HG03354 (cell line): ENCODE results near the gene NTM.

ENCODE experiments used
- ATAC-seq: cut with Tn5 transposase; IDR thresholded peaks from one replicate; pipeline ENCODE4 v1.9.1; 2021; ENCODE audit warnings: mild to moderate bottlenecking; ENCODE audit not compliant: unreplicated experiment, poor library complexity, severe bottlenecking

Gene NTM

GRCh38 chr11:131943295-131943694 is 572.9 kb downstream of the NTM start:
- ATAC-seq = no peak

- no peak for ATAC-seq
Measured at GRCh38 chr11:131944736-131945135, 574.3 kb downstream of the NTM start.

GRCh38 chr11:131945706-131946105 is 575.3 kb downstream of the NTM start:
- no peak for ATAC-seq

- ATAC-seq = no peak
Measured at GRCh38 chr11:131947511-131947910, 577.1 kb downstream of the NTM start.

- no peak for ATAC-seq
Measured at GRCh38 chr11:131951121-131951520, 580.7 kb downstream of the NTM start.

GRCh38 chr11:131954146-131954545 is 583.7 kb downstream of the NTM start:
- no peak for ATAC-seq

GRCh38 chr11:131955904-131956303 is 585.5 kb downstream of the NTM start:
- no peak for ATAC-seq

- ATAC-seq = no peak
Measured at GRCh38 chr11:131957201-131957600, 586.8 kb downstream of the NTM start.

GRCh38 chr11:131957875-131958274 is 587.5 kb downstream of the NTM start:
- ATAC-seq = no peak

GRCh38 chr11:131962818-131963217 is 592.4 kb downstream of the NTM start:
- ATAC-seq = no peak

GRCh38 chr11:131964698-131965483 is 594.5 kb downstream of the NTM start:
- no peak for ATAC-seq

- no peak for ATAC-seq
Measured at GRCh38 chr11:131965504-131965903, 595.1 kb downstream of the NTM start.

GRCh38 chr11:131966667-131967066 is 596.3 kb downstream of the NTM start:
- ATAC-seq = no peak

GRCh38 chr11:131969261-131969660 is 598.8 kb downstream of the NTM start:
- no peak for ATAC-seq

GRCh38 chr11:131973061-131973460 is 602.6 kb downstream of the NTM start:
- ATAC-seq = no peak

- ATAC-seq = no peak
Measured at GRCh38 chr11:131975619-131976018, 605.2 kb downstream of the NTM start.

- no peak for ATAC-seq
Measured at GRCh38 chr11:131976021-131976420, 605.6 kb downstream of the NTM start.

GRCh38 chr11:131977231-131977630 is 606.8 kb downstream of the NTM start:
- ATAC-seq = no peak

GRCh38 chr11:131977854-131978253 is 607.4 kb downstream of the NTM start:
- no peak for ATAC-seq

- no peak for ATAC-seq
Measured at GRCh38 chr11:131978351-131978750, 607.9 kb downstream of the NTM start.

- no peak for ATAC-seq
Measured at GRCh38 chr11:131979364-131979763, 608.9 kb downstream of the NTM start.

GRCh38 chr11:131980199-131980598 is 609.8 kb downstream of the NTM start:
- no peak for ATAC-seq
